Activated CD4-positive, alpha-beta T cell treated with anti-CD3 and anti-CD28 coated beads, Interleukin-2, amount 50 U/mL, for 16 hours (primary cell): ENCODE results near the gene EGFL7.

ENCODE experiments used
- DNase-seq: peaks from one replicate; pipeline ENCODE4 v3.0.0-alpha.2; 2020

Gene EGFL7

GRCh38 chr9:136645352-136645902 lies 17.3 kb upstream of the EGFL7 start:
- DNase-seq = no peak

- no peak for DNase-seq
Observed at GRCh38 chr9:136645903-136646754, 16.6 kb upstream of the EGFL7 start.

GRCh38 chr9:136646827-136647711 lies 15.6 kb upstream of the EGFL7 start:
- no peak for DNase-seq

- DNase-seq = no peak
Observed at GRCh38 chr9:136648751-136649150, 14.0 kb upstream of the EGFL7 start.

- DNase-seq = no peak
Observed at GRCh38 chr9:136650021-136650420, 12.7 kb upstream of the EGFL7 start.

- no peak for DNase-seq
Observed at GRCh38 chr9:136650648-136651047, 12.1 kb upstream of the EGFL7 start.

GRCh38 chr9:136651860-136652259 lies 10.9 kb upstream of the EGFL7 start:
- DNase-seq = no peak

GRCh38 chr9:136653323-136654079 lies 9.2 kb upstream of the EGFL7 start:
- no peak for DNase-seq

GRCh38 chr9:136654820-136655535 lies 7.7 kb upstream of the EGFL7 start:
- DNase-seq = no peak

GRCh38 chr9:136655536-136656182 lies 7.1 kb upstream of the EGFL7 start:
- no peak for DNase-seq

- no peak for DNase-seq
Observed at GRCh38 chr9:136656183-136656738, 6.5 kb upstream of the EGFL7 start.

- DNase-seq = no peak
Observed at GRCh38 chr9:136656795-136657611, 5.7 kb upstream of the EGFL7 start.

- no peak for DNase-seq
Observed at GRCh38 chr9:136657974-136658848, 4.5 kb upstream of the EGFL7 start.

GRCh38 chr9:136658849-136659535 lies 3.7 kb upstream of the EGFL7 start:
- no peak for DNase-seq

- no peak for DNase-seq
Observed at GRCh38 chr9:136659861-136660784, 2.6 kb upstream of the EGFL7 start.

- DNase-seq = no peak
Observed at GRCh38 chr9:136660971-136661550, 1.7 kb upstream of the EGFL7 start.
